NCI-H2196 treated with DMSO at 0.1 percent for 48 hours (cell line): ENCODE results near the gene NKTR.

Experiments
- DNase-seq: peaks from one replicate; lab custom pipeline; 2025; ENCODE audit not compliant: unreplicated experiment; lab: John Stamatoyannopoulos, UW

NKTR gene

DNA sequence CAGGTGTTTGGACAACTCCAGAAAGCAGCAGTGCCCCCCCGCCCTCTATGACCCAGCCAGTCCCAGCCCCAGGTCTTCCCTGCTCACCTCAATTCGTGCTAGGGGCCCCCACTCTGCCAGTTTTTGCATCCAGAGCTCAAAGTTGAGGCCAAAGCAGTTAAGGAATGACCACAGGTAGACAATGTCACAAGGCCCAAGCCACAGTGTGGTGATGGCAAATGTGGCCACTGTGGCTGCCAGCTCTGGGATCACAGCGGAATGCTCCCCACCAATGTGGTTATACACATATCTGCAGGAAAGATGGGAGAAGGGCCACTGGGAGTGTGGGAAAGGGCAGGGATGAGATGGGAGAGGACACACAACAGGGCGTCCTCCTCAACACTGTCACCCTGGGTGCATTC, 93.0 kb downstream of the NKTR start:
- no peak for DNase-seq

DNA sequence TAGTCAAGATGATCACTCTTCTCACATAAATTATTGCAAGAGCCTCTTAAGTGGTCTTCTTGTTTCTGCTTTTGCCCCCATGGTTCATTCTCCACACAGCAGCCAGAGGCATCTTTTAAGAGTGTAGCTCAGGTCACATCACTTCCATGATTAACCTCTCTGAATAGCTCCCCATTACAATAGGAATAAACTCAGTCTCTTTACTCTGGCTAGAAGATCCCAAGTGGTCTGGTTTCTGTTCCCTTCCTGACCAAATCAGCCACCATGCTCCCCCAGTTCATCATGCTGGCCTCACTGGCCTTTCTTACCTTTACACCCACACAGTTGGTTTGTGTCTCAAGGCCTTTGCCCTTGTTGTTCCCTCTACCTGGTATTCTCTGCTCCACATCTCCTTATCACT, 93.9 kb downstream of the NKTR start:
- no peak for DNase-seq

- DNase-seq: no peak
These were observed 96.1 kb downstream of the NKTR start for GRCh38 chr3:42696356-42697288.

GRCh38 chr3:42697289-42698051, 97.0 kb downstream of the NKTR start:
- no peak for DNase-seq
